ENCODE results near the gene ALS2.
"Not testable (repeated sequence)": the region's sequence is repeated elsewhere in the genome, so short reads cannot be mapped to it uniquely, and the experiment has no call there.

ALS2 gene

GRCh38 chr2:201775326-201775725, 5.4 kb downstream of the ALS2 start:
- TF ChIP-seq CTCF (IDR thresholded peaks at IDR 0.05; ENCODE audit: extremely low read depth, insufficient read depth, missing control alignments), result no peak
- in situ Hi-C loops (cut with MboI; ENCODE audit: low pct_unique_long_range_greater_than_20kb, low sequenced_read_pairs, unreplicated experiment), result no loop called here
- no peak for DNase-seq (ENCODE audit: low spot score)

GRCh38 chr2:201774546-201774945, 6.2 kb downstream of the ALS2 start:
- in situ Hi-C loops (cut with MboI; ENCODE audit: low pct_unique_long_range_greater_than_20kb, low sequenced_read_pairs, unreplicated experiment), result no loop called here
- DNase-seq (ENCODE audit: low spot score), result no peak
- TF ChIP-seq CTCF (IDR thresholded peaks at IDR 0.05; ENCODE audit: extremely low read depth, insufficient read depth, missing control alignments), result no peak

GRCh38 chr2:201773990-201774389, 6.7 kb downstream of the ALS2 start:
- in situ Hi-C loops (cut with MboI; ENCODE audit: low pct_unique_long_range_greater_than_20kb, low sequenced_read_pairs, unreplicated experiment), result no loop called here
- no peak for DNase-seq (ENCODE audit: low spot score)
- TF ChIP-seq CTCF (IDR thresholded peaks at IDR 0.05; ENCODE audit: extremely low read depth, insufficient read depth, missing control alignments), result no peak

- DNase-seq (ENCODE audit: low spot score), result no peak
- in situ Hi-C loops (cut with MboI; ENCODE audit: low pct_unique_long_range_greater_than_20kb, low sequenced_read_pairs, unreplicated experiment), result no loop called here
- TF ChIP-seq CTCF (IDR thresholded peaks at IDR 0.05; ENCODE audit: extremely low read depth, insufficient read depth, missing control alignments), result no peak
Measured at GRCh38 chr2:201769666-201770373, 10.9 kb downstream of the ALS2 start.

GRCh38 chr2:201768918-201769317, 11.8 kb downstream of the ALS2 start:
- no peak for TF ChIP-seq CTCF (IDR thresholded peaks at IDR 0.05; ENCODE audit: extremely low read depth, insufficient read depth, missing control alignments)
- in situ Hi-C loops (cut with MboI; ENCODE audit: low pct_unique_long_range_greater_than_20kb, low sequenced_read_pairs, unreplicated experiment), result no loop called here
- DNase-seq (ENCODE audit: low spot score), result no peak

GRCh38 chr2:201765799-201766198, 14.9 kb downstream of the ALS2 start:
- TF ChIP-seq CTCF (IDR thresholded peaks at IDR 0.05; ENCODE audit: extremely low read depth, insufficient read depth, missing control alignments), result no peak
- in situ Hi-C loops (cut with MboI; ENCODE audit: low pct_unique_long_range_greater_than_20kb, low sequenced_read_pairs, unreplicated experiment), result no loop called here
- DNase-seq (ENCODE audit: low spot score), result no peak

GRCh38 chr2:201764469-201764868, 16.3 kb downstream of the ALS2 start:
- in situ Hi-C loops (cut with MboI; ENCODE audit: low pct_unique_long_range_greater_than_20kb, low sequenced_read_pairs, unreplicated experiment); DNase-seq (ENCODE audit: low spot score): not testable (repeated sequence)
